Measurements from ENCODE around the gene SYT6. TPM values are rescaled to one million over a fixed set of nuclear protein-coding genes. Genes with fewer than 3 reads are reported as not detected.
"Not testable (repeated sequence)": the region's sequence is repeated elsewhere in the genome, so short reads cannot be mapped to it uniquely, and the experiment has no call there.

SYT6 gene
- polyA plus RNA-seq, 1 donor, result 2.3 TPM

DNA sequence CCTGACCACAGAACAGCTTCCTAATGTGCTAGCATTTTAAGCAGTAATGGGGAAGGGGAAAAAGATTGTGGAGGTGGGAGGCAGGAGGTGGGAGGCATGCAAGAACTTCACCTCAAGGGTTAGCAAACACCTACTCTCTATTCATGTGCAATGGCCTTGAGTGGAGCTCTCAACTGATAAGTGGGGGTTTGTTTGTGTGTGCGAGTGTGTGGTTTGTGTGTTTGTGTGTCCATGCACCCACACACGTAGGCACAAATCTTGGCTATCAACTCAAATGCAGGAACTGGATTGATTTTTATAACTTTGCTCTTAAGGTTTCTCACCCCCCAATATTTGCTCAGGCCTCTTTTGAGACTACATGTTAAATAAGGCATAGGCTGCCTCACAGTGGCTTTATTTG, 78.6 kb downstream of the SYT6 start:
- no peak for DNase-seq

DNA sequence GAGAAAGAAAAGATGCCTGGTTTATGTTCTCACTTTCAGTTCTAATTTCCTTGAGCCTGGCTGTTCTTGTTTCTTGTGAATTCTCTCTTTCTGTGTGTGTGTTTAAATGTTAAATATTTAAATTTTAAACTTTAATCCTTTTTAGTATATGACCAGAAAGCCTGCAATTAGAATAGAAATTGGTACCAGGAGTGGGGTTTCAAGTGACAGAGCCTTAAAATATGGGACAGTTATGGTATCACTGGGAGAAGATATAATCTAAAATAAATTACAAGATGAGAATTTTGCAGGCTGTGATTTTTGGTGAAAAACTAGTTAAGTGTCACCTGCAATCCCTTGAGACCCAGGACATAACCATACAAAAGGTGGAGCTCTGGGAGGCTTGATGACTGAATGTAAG, 81.4 kb downstream of the SYT6 start:
- no peak for DNase-seq

DNA sequence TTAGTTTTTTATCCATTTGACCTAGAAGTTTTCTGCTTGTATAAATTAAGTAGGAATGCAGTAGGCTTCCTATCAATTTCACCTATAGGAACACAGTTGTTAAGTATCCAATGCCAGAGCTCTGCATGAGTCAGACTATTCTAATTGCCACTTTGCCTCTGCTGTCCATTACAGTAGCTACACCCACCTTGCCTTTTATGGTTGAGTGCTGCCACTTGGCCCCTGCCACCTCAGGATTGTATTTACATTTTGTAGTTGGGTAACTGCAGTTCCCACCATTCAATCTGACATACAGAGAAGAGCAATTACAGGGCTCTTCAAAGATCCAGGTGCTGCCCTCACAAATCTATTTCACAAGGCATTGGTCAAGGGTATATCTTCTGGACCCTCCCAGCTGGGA, 83.9 kb downstream of the SYT6 start:
- not testable (repeated sequence) for DNase-seq

DNA sequence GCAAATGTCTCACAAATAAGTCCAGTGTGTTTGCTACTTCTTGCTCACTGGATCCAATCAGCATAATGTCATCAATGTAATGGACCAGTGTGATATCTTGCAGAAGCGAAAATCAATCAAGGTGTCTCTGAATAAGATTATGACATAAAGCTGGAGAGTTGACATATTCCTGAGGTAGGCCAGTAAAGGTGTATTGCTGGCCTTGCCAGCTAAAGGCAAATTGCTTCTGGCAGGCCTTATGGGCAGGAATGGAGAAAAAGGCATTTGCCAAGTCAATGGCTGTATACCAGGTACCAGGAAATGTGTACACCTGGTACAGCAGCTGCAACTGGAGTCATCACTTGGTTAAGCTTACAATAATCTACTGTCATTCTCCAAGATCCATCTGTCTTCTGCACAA, 85.0 kb downstream of the SYT6 start:
- DNase-seq, result not testable (repeated sequence)

DNA sequence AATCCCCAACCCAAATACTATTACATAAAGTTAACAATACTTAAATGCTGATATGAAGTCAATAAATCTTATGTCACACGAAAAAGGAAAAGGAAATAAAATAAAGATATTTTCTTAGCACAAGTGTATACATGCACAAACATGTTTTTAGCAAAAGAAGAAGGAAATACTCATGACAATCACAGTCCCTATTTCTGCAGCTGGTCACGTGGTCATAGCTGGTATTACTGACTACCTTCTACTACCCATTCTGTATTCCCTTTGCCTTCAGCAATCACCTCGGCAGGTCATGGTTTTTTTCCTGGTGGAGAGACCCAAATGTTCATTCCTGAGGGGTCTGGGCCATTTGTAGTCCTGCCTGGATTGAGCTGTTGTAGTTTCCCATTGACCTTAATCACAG, 88.0 kb downstream of the SYT6 start:
- DNase-seq, result not testable (repeated sequence)

DNA sequence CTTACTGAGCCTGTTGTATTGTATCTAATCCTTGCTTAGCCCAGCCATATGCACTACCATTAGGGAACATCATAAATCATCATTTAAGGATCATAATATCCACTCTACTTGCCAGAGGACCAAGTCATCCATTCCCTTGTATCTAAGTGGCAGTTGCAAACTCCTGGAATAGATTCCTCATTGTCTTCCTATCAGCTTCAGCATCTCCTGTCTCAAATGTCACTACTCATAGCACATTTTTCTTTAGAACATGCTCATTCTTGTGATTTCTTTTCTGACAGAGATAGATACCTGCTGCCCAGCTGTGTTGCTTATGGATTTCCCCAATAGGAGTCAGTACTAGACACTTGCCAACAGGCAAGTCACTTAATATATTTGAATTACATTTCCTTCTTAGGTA, 90.1 kb downstream of the SYT6 start:
- no peak for DNase-seq

DNA sequence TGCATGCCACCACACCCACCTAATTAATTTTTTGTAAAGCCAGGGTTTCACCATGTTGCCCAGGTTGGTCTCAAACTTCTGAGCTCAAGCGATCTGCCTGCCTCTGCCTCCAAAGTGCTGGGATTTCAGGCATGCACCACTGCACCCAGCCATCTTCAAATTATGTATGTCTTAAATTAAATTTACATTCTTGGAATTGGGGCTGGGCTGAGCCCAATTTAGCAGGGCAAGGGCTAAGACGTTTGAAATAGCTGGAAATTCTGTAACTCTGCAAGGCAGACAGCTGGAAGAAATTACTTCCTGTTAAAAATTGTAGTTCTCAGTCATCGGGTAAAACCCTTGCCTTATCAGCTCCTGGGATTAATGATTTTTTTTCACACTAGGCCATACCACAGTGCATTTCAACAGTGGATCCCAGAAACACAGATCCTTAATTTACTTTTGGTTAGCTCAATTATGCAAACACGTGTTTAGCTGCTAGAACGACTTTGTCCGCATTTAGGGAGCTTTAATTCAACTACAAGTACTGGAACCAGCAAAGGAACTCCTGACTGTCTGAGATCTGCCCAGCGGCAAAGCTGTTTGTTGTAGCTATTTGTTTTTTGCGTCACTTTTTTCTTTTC, 91.1 kb downstream of the SYT6 start:
- no peak for DNase-seq

DNA sequence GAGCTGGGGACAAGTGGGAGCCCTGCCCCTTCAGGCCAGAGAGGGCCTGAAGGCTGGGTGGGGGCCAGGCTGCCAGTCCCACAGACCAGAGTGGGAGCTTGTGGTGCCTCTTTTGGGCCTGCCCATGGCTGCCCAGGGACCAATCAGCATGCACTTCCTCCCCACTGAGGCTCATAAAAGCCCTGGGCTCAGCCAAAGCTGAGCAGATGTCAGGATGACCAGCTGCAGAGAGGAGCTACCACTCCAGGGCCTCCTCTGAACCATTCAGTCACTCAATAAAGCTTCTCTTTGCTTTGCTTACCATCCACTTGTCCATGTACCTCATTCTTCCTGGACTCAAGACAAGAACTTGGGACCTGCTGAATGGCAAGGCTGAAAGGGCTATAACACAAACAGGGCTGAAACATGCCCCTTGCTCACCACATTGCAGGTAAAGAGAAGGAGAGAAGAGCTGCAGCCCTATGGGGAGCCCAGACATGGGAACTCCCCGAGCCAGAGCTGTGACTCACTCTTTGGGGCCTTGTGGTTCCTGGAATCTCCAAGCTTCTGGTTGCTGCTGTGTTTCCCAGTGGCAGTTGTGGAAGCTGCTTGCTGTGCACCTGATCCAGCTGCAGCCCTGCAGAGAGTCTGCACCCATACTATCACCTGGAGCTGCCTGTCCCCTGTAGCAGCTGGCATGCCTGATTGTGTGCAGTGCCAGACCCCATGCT, 92.4 kb downstream of the SYT6 start:
- DNase-seq, result no peak

DNA sequence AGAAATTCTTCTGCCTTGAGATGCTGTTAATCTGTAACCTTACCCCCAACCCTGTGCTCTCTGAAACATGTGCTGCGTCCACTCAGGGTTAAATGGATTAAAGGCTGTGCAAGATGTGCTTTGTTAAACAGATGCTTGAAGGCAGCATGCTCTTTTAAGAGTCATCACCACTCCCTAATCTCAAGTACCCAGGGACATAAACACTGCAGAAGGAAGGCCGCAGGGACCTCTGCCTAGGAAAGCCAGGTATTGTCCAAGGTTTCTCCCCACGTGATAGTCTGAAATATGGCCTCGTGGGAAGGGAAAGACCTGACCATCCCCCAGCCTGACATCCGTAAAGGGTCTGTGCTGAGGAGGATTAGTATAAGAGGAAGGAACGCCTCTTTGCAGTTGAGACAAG, 95.4 kb downstream of the SYT6 start:
- DNase-seq, result not testable (repeated sequence)

DNA sequence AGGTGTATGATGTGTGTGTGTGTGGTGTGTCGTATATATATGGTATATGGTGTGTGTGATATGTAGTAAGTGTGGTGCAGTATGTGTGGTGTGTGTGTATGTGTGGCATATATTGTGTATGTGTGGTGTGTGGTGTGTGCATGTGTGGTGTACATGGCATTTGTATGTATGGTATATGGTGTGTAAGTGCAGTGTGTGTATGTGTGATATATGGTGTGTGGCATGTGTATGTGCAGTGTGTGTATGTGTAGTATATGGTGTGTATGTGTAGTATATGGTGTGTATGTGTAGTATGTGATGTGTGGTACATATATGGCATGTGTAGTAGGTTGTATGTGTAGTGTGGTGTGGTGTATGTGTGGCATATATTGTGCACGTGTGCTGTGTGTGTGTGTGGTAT, 99.5 kb downstream of the SYT6 start:
- DNase-seq, result no peak

DNA sequence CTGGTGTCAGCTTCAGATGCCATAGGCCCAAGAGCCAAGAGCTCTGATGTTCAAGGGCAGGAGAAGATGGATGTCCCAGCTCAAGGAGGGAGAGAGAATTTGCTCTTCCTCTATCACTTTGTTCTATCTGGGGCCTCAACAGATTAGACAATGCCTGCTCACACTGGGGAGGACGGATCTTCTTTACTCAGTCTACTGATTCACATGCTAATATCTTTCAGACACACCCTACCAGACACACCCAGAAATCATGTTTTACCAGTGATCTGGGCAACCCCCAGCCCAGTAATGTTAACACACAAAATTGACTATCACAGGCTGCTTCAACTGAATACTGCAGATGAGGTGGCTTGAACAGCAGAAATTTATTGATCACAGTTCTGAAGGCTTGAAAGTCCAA, 105.4 kb downstream of the SYT6 start:
- DNase-seq, result no peak

DNA sequence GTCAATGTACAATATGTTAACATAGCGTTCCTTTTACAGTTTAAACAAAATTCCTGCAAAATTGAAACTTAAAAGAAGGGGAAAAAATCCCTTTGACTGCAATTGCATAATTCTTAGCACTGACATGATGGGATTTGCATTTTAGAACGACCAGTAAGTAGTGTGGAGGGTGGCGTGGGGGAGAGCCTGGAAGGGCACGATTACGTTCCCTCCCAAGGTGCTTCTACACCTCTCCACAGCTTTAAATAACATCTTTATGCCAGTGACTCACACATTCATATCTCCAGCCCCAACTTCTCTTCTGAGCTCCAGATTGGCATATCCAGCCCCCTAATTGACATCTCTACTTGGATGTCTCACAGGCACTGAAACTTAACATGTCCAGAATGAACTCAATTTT, 110.1 kb downstream of the SYT6 start:
- DNase-seq, result no peak

DNA sequence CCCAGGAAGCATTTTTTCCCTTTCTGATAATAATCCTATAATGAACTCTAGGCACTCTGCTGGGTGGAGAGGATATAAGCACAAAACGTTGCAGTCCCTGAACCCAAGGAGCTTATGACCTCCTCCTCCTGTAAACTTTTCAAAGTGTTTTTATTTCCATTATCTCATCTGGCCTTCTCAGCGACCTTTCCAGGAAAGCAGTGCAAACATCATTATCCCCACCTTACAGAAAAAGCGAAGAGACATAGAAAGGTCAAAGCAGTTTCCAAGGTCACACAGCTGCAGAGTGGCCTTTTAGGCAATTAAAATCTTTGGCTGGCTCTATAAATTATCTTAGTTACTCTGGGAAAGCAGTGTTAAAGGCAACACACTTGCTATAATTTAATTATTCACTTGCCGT, 110.6 kb downstream of the SYT6 start:
- no peak for DNase-seq

DNA sequence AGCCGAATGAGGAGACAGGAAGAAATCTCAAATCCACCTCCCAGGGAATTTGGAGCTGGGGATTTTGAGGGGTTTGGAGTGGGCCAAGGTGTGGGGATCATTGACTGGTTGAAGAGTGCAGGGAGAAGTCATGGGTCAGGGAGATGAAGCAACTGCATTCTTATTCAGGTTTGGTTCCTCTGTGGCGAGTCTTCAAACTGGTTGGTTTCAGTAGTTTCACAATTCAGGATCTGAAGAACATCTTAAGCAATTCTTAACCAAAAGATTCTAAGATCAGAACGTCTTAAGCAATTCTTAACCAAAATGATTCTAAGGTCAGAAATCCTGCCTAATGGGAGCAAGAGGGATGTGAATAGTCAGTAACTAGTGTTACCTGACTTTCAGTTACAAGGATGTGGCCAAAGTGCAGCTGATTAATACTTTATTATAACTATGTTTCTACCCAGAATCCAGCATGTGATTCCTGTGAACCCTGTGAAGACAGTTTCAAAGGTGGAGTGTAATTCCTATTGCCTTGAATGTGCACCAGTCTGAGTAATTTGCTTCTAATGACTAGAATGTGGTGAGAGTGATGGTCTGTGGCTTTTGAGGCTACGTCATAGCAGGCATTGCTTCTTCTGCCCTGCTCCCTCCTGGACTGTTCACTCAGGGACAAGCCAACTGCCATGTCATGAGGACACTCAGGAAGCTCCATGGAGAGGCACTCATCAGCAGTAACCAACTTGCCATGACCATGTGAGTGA, 113.2 kb downstream of the SYT6 start:
- no peak for DNase-seq

Other genes starting within 250 kb of the SYT6 start
- gene AP4B1, start 249.1 kb downstream of the SYT6 start, polyA plus RNA-seq (ENCODE audit: insufficient read length), result 51.2 TPM
- 12.6 TPM for gene DCLRE1B, start 248.5 kb downstream of the SYT6 start, polyA plus RNA-seq (ENCODE audit: insufficient read length)
- 45.5 TPM for gene HIPK1, start 224.5 kb downstream of the SYT6 start, polyA plus RNA-seq (ENCODE audit: insufficient read length)
- 131 TPM for gene OLFML3, start 174.4 kb downstream of the SYT6 start, polyA plus RNA-seq (ENCODE audit: insufficient read length)

Data from left kidney (tissue), 2 donors.